Fibroblast of upper back skin (primary cell): ENCODE data around the gene BMF.
A peak's percentile ranks its signal among the peaks of the same experiment; 100 is the strongest.

Experiments
- DNase-seq: peaks from one replicate; pipeline ENCODE4 v3.0.0-alpha.2; 2013

Gene BMF

GRCh38 chr15:40045572-40046217 lies 63.0 kb downstream of the BMF start:
- no peak for DNase-seq

GRCh38 chr15:40044717-40045571 lies 63.7 kb downstream of the BMF start:
- peak; percentile 78 for DNase-seq

- no peak for DNase-seq
Measured at GRCh38 chr15:40043927-40044716, 64.6 kb downstream of the BMF start.

- no peak for DNase-seq
Measured at GRCh38 chr15:40042791-40043320, 65.8 kb downstream of the BMF start.

GRCh38 chr15:40040770-40041169 lies 67.9 kb downstream of the BMF start:
- no peak for DNase-seq

- no peak for DNase-seq
Measured at GRCh38 chr15:40040293-40040635, 68.4 kb downstream of the BMF start.

- DNase-seq: peak; percentile 92
Measured at GRCh38 chr15:40038638-40039543, 69.8 kb downstream of the BMF start, which contains the start of gene SRP14. Gene SRP14 (minus strand): TSS chr15:40039181. CDS start chr15:40039116, 65 bp downstream.

GRCh38 chr15:40038275-40038637 lies 70.4 kb downstream of the BMF start:
- peak; percentile 27 for DNase-seq
